CD4-positive, alpha-beta T cell treated with Interleukin-12 subunit alpha and Interleukin-12 subunit beta, for 1 hour (primary cell): Measurements from ENCODE around the gene SV2B.
"Not testable (repeated sequence)": the region's sequence is repeated elsewhere in the genome, so short reads cannot be mapped to it uniquely, and the experiment has no call there.

Experiments used
- DNase-seq: peaks from one replicate; pipeline ENCODE4 v3.0.0-alpha.2; 2020

Gene SV2B

DNA sequence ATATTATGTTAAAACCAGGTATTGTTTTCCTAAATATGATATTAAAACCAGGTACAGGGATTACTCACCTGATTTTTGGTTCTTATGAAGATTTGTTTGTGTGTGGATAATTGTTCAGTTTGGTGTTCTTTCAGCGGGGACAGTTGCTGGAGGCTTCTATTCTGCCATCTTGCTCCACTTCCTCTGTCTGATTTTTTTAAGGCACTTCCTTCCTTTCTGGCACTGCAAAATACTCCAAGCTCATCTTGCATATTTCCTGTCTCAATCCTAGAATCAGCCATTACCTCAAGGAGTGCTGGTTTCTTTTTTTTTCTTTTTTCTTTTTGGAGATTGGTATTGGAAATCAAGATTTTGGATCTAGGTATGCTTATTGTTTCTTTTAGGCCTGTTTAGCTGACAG, 229.9 kb downstream of the SV2B start:
- DNase-seq = no peak

DNA sequence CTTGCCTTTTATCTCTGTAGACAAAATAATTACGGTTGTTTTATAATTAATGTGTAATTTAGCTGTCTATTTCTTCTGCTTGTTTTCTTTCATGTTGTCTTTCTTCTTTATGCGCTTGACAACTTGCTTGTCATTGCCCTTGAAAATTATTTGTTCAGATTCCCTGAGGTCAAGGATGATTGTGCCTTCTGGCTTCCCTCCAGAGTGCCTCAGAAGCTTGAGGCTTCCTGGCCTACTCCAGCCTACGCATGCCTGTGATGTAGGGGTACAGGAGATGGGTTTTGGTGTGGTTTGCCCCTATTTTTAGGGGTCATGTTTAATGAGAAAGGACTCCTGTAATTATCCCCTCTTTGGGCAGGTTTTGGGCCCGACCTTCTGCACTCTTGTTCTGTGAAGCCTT, 231.5 kb downstream of the SV2B start:
- no peak for DNase-seq

DNA sequence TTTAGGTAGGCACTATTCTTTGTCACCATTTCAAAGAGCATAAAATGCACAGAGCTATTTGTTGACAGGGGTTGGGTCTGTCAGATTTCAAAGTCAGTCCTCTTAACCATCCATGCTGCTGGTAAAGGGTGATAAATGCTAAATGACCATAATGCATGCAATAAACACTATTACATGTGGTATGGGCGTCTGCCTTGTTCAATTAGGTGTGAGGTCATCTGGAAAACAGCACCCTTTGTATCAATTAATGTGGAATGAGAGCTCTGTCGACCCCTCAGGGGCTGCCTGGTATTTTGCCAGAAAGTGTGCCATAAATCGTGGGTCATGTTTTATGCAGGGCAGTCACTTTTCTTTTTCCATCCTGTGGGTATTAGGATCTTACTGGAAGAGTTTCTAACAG, 235.6 kb downstream of the SV2B start:
- DNase-seq = no peak

DNA sequence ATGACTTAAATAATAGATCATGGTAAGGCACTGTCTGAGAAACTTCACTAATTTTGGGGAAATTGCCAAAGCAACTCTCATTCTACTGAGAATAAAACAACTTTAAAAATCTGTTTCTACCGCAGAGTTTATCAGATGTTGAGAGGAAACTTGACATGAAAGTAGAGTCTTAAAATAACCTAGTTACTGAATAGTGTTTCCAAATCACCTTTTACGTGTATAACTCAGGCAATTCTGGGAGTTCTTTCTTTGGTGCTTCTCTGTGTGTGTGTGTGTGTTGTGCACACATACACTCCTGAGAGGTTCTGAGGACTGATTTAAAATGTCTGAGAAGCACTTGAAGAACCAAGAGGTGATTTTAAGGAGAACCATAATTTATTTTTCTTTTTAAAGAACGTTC, 236.6 kb downstream of the SV2B start:
- DNase-seq = peak; percentile 9

DNA sequence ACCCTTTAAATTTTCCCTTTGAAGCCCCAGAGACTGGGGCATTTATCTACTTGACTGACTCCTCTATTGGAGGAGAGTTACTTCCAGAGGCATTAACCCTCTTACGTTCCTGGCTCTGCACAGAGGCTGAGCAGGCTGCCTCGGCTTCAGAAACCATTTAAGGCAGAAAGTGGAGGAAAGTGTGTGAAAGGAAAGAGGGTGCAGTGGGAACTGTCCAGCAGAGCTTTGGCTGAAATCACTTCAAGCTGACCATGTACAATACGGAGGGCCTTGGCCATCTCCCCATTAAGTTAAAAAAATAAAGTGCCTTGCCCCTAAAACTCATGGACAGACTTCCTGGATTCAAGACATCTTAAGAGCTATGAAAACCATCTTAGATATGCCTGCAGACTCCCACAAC, 238.7 kb downstream of the SV2B start:
- no peak for DNase-seq

DNA sequence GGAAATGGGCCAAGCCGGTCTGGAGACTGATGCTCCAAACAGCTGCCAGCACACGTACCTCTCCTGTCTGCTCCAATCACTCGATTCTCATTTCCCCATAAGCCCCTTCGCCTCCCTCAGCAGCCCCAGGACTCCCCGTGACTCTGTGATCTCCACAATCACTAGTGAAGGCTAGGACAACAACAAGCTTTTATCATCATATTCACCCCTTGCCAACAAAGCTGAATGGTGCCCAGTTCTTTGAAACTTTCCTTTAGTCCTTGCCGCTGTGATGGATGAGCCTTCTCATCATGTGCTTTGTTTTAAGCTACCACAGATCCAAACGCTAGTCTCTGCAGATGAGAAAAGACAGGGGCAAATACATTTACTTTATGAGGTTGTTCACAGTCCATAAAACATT, 242.0 kb downstream of the SV2B start:
- no peak for DNase-seq

DNA sequence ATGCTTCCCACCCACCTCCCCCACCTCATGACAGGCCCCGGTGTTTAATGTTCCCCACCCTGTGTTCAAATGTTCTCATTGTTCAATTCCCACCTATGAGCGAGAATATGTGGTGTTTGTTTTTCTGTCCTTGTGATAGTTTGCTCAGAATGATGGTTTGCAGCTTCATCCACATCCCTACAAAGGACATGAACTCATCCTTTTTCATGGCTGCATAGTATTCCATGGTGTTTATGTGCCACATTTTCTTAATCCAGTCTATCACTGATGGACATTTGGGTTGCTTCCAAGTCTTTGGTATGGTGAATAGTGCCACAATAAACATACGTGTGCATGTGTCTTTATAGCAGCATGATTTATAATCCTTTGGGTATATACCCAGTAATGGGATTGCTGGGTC, 244.9 kb downstream of the SV2B start:
- not testable (repeated sequence) for DNase-seq

DNA sequence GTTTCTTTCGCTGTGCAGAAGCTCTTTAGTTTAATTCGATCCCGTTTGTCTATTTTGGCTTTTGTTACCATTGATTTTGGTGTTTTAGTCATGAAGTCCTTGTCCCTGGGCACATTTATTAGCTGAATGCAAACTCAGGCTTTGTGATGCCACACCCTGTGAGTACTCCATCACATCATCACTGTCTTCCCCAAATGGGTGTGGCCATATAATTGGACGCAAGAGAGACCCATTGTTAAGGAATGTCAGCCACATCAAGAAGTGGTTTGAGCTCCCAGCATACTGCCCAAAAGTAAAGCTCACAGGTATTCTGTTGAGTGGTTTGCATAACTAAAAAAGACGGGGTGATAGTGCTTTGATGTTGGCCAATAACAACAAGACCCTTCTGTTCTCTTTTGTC, 245.7 kb downstream of the SV2B start:
- no peak for DNase-seq

DNA sequence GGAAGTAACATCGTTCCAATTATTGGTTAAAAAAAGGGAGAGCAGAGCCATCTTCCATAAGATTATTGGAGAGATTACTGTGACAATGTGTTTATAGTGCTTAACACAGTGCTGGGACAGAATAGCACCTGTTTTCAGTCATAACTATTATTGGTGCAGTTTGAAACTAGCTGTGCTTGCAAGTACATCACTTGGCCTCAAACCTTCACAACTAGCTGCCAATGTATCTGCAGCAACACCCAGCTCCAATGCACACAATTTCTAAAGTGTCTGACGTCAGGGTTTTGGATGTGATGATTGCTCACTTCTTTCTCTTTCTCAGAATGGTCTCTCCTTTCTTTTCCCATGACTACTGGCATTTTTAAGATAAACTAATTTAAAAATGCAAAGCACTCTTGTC, 246.2 kb downstream of the SV2B start:
- no peak for DNase-seq

DNA sequence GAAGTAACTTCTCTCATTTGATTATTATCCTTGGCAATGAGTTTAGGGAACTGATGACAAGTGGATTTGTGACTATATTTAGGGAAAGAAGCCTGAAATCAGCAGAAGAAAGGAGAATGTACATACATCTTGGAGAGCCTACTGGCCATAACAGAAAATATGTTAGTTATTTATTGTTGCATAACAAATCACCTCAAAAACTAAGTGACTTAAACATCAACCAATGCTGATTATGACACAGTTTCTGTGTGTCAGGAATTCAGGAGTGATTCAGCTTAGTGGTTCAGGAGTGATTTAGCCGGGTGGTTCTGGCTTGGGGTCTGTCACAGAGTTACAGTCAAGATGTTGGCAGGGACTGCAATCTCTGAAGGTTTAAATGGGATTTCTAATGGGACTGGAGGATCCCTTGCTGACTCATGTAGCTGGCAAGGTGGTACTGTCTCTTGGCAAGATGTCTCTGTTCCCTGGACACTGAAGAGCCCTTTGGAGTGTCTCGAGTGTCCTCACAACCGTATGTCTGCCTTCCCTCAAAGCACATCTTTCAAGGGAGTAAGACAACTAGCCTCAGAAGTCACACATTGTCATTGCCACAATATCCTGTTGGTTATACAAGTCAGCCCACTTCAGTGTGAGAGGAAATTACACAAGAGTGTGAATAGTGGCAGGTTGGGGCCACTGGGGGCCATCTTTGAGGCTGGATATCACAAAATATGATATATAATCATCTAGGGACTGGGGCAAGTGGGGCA, 248.9 kb downstream of the SV2B start:
- DNase-seq = peak; percentile 38
